Hindlimb muscle (tissue), 1 donor: ENCODE data around the gene FOXO3B. TPM values are rescaled to one million over a fixed set of nuclear protein-coding genes. Genes with fewer than 3 reads are reported as not detected.
"Not testable (repeated sequence)": the region's sequence is repeated elsewhere in the genome, so short reads cannot be mapped to it uniquely, and the experiment has no call there.

Source experiments
- DNase-seq: peaks from one replicate; pipeline ENCODE4 v3.0.0-alpha.2; 2013
- polyA plus RNA-seq: library from polyadenylated mRNA; unstranded; fragments of 120-200 nt; gene quantifications from one replicate; pipeline ENCODE4 v1.2.1, GENCODE V29; 2013; ENCODE audit not compliant: insufficient read length

Gene FOXO3B
- polyA plus RNA-seq, 1 donor = 4.9 TPM

GRCh38 chr17:18650094-18650493, 32.0 kb downstream of the FOXO3B start:
- not testable (repeated sequence) for DNase-seq

- DNase-seq = not testable (repeated sequence)
These were observed 37.8 kb downstream of the FOXO3B start, which contains the start of gene TBC1D28 for GRCh38 chr17:18644291-18644690. TBC1D28 (minus strand) TSS chr17:18644391; CDS start chr17:18641352, 3,039 bp downstream.

- not testable (repeated sequence) for DNase-seq
These were observed 39.0 kb downstream of the FOXO3B start for GRCh38 chr17:18643124-18643523.

GRCh38 chr17:18638357-18638756, 43.8 kb downstream of the FOXO3B start:
- not testable (repeated sequence) for DNase-seq

GRCh38 chr17:18636237-18636636, 45.9 kb downstream of the FOXO3B start:
- not testable (repeated sequence) for DNase-seq

GRCh38 chr17:18635773-18636172, 46.3 kb downstream of the FOXO3B start:
- DNase-seq = not testable (repeated sequence)

GRCh38 chr17:18634550-18635263, 47.4 kb downstream of the FOXO3B start:
- not testable (repeated sequence) for DNase-seq

Other genes with a start within 250 kb of the FOXO3B start
- not detected for gene LGALS9C, start 205.5 kb downstream of the FOXO3B start, polyA plus RNA-seq
- gene TBC1D28, start 37.9 kb downstream of the FOXO3B start, polyA plus RNA-seq = 0.36 TPM
- 0.13 TPM for gene FBXW10, start 61.7 kb upstream of the FOXO3B start, polyA plus RNA-seq
- 19.0 TPM for gene TVP23B, start 98.9 kb upstream of the FOXO3B start, polyA plus RNA-seq
- 21.1 TPM for gene PRPSAP2, start 175.8 kb upstream of the FOXO3B start, polyA plus RNA-seq